OCI-LY7 (cell line): Measurements from ENCODE around the gene PAQR4. TPM values are rescaled to one million over a fixed set of nuclear protein-coding genes. Genes with fewer than 3 reads are reported as not detected.
A peak's percentile ranks its signal among the peaks of the same experiment; 100 is the strongest.

Experiments
- BruUV-seq: library from RNA; stranded (reverse); fragments of 400-500 nt; replicated peaks from 2 replicates; lab custom pipeline; 2021; lab: Mats Ljungman, UMichigan
- CTCF ChIA-PET: fragments of 300-600 bp; sonication (Branson Sonifier 250); formaldehyde crosslinking; loops from one replicate; lab custom pipeline; 2022; ENCODE audit warnings: antibody characterized with exemption; ENCODE audit not compliant: unreplicated experiment; lab: Charles Lee
- POLR2A ChIA-PET: fragments of 300-600 bp; sonication (Branson Sonifier 250); formaldehyde crosslinking; loops from one replicate; lab custom pipeline; 2022; ENCODE audit warnings: antibody characterized with exemption; lab: Charles Lee
- DNase-seq: peaks from one replicate; pipeline ENCODE4 v3.0.0-alpha.2; 2015; ENCODE audit warnings: low spot score
- H2AFZ ChIP-seq: fragments of 200-600 bp; sonication (generic), shearing (Covaris generic); 2 replicates; pipeline ENCODE4 v1.6.1; 2014; ENCODE audit warnings: mild to moderate bottlenecking, antibody characterized with exemption, low read length, moderate library complexity
- H3K27ac ChIP-seq: fragments of 200-600 bp; sonication (generic); 2 replicates; pipeline ENCODE4 v1.5.1; 2014; ENCODE audit warnings: mixed run types, low read depth, mild to moderate bottlenecking, moderate library complexity, low read length, inconsistent platforms; ENCODE audit not compliant: poor library complexity, severe bottlenecking
- H3K36me3 ChIP-seq: fragments of 200-600 bp; sonication (generic); 2 replicates; pipeline ENCODE4 v1.6.1; 2014; ENCODE audit warnings: mild to moderate bottlenecking, antibody characterized with exemption, low read length, moderate library complexity, mixed read lengths; ENCODE audit not compliant: insufficient read depth
- H3K4me1 ChIP-seq: fragments of 200-600 bp; sonication (generic); 2 replicates; pipeline ENCODE4 v1.5.1; 2014; ENCODE audit warnings: mild to moderate bottlenecking, low read length; ENCODE audit not compliant: insufficient read depth, poor library complexity, severe bottlenecking
- H3K4me2 ChIP-seq: fragments of 200-600 bp; sonication (generic); 2 replicates; pipeline ENCODE4 v1.6.1; 2014; ENCODE audit warnings: mild to moderate bottlenecking, low read length
- H3K4me3 ChIP-seq: fragments of 200-600 bp; sonication (generic); 2 replicates; pipeline ENCODE4 v1.5.1; 2014; ENCODE audit warnings: mild to moderate bottlenecking, low read depth, low read length; ENCODE audit not compliant: poor library complexity, severe bottlenecking
- H3K79me2 ChIP-seq: fragments of 200-600 bp; sonication (generic); 2 replicates; pipeline ENCODE4 v1.6.1; 2016; ENCODE audit warnings: low read depth, mild to moderate bottlenecking, low read length, moderate library complexity, mixed read lengths; ENCODE audit not compliant: insufficient read depth
- H3K9me2 ChIP-seq: fragments of 200-600 bp; sonication (generic); 2 replicates; pipeline ENCODE4 v1.6.1; 2016; ENCODE audit warnings: mild to moderate bottlenecking, low read length, mixed read lengths; ENCODE audit not compliant: insufficient read depth
- H3K9me3 ChIP-seq: fragments of 200-600 bp; sonication (generic); 2 replicates; pipeline ENCODE4 v1.6.1; 2014; ENCODE audit warnings: mild to moderate bottlenecking, mixed run types, low read length, mixed read lengths
- H4K20me1 ChIP-seq: fragments of 200-600 bp; sonication (generic); 2 replicates; pipeline ENCODE4 v1.6.1; 2014; ENCODE audit warnings: mild to moderate bottlenecking, antibody characterized with exemption, low read length, moderate library complexity, mixed read lengths; ENCODE audit not compliant: insufficient read depth
- EZH2phosphoT487 ChIP-seq: fragments of 200-600 bp; sonication (generic); IDR thresholded peaks from 2 replicates; pipeline ENCODE4 v1.6.1; 2018; ENCODE audit warnings: low read depth, borderline replicate concordance, mild to moderate bottlenecking, mixed run types, antibody characterized with exemption, low read length, moderate library complexity, mixed read lengths
- intact Hi-C: fragments of 100-400 bp; cut with micrococcal nuclease; formaldehyde crosslinking; loops from one replicate; pipeline ENCODE4 v1.10.0; 2022; ENCODE audit not compliant: unreplicated experiment
- total RNA-seq, 2 experiments: library from RNA; depleted of rRNA in 1 of 2; stranded (reverse); fragments of >200 nt in 1 of 2; shearing (Covaris generic) in 1 of 2; gene quantifications; 2 replicates each; pipeline ENCODE4 v1.2.3, GENCODE V29; 2014 to 2022
- TF ChIP-seq, protein P1 (sequence below): fragments of 200-600 bp; sonication (generic); conservative IDR thresholded peaks from 2 replicates; pipeline ENCODE4 v1.5.1; 2014; ENCODE audit warnings: mild to moderate bottlenecking, antibody characterized with exemption, low read length, moderate library complexity, mixed read lengths

PAQR4 gene
- total RNA-seq, 2 experiments from 2014 or later: 49.1 to 59.7 TPM

DNA sequence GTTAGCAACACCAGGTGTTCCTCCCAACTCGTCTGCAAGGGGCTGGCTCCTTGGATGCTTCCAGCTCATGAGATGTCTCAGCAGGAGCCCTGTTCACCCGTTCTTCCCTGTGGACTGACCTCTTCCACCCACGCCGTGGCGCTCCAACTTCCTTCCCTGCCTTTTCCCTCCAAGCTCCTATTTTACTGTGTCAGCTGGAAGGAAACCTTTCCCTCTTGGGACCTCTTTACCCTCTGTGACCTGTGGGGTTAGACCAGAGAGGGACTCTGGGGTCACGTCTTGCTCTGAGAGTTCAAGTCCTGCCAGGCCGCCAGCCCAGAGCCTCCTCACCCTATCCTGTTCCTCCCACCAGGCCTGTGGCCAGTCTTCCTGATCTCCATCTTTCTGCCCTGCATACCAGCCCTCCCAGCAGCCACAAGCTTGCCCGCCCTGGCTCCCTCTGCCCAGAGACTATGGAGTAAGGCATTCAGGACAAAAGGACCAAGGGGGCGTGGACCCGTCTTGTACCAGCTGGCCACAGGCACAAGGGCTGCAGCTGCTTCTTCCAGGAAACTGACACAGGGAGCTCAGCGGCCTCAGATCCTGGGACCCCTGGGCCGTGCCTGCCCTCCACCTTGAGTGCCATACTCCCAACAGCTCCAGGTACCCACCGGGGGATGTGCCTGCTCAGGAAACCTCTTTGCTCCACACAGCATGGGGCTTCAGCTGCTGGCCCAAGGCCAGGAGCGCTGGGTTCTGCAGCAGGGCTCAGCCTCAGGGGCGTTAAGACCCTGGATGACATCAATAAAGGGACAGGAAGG lies 3.0 kb downstream of the PAQR4 start:
- Histone ChIP-seq H3K9me2 (no peaks in the 10 kb centered on the region), H3K36me3 (peaks cover 70% of the 10 kb centered on the region), H3K9me3 (no peaks in the 10 kb centered on the region), H3K79me2 (no peaks in the 10 kb centered on the region; the same call in 1 of the 2 replicates), H3K4me2 (peak overlapping the region; percentile 74; the same call in 1 of the 2 replicates), H3K4me3 (no peak overlapping the region), H4K20me1 (peaks cover 6% of the 10 kb centered on the region; the same call in 1 of the 2 replicates), H3K4me1 (peaks cover 35% of the 10 kb centered on the region), H2AFZ (no peak overlapping the region), H3K27ac (no peak overlapping the region)
- ChIA-PET POLR2A (interaction anchor here (0.7 to 1.0 kb wide), 2 partner anchors 25 to 51 kb away, joined by 3 read pairs; no protein-coding TSS in a partner anchor), CTCF (interaction anchor here (0.6 kb wide), 1 partner anchor 11 kb away, joined by 3 read pairs; no protein-coding TSS in a partner anchor)
- no TSS peak for BruUV-seq
- TF ChIP-seq EZH2phosphoT487: no peak
- DNase-seq: no peak
- intact Hi-C loops: no loop called here

DNA sequence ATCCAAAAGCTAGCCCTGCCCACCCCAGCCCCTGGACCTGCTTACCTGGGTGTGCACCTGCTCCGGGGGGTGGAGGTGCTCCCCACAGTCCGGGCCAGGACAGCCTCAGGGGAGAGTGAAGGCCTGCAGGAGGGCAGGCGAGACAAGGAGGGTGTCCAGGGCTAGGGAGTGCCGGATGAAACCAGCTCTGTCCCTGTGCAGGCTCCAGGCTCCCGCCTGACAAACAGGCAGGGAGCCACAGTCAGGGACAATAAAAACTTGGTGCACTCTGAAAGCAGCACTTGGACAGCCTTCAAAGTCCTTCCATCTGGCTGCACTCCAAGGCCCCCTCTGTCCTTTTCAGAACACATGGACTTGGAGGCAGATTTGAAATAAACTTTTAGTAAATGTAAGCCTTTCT lies 3.9 kb downstream of the PAQR4 start:
- intact Hi-C loops: no loop called here
- Histone ChIP-seq H3K36me3 (peaks cover 79% of the 10 kb centered on the region), H3K9me2 (no peaks in the 10 kb centered on the region), H3K9me3 (no peaks in the 10 kb centered on the region), H3K4me2 (peak overlapping the region; percentile 74; the same call in 1 of the 2 replicates), H2AFZ (no peak overlapping the region), H3K27ac (no peak overlapping the region), H4K20me1 (peaks cover 6% of the 10 kb centered on the region; the same call in 1 of the 2 replicates), H3K4me3 (no peak overlapping the region), H3K4me1 (peaks cover 38% of the 10 kb centered on the region), H3K79me2 (peaks cover 8% of the 10 kb centered on the region; the same call in 1 of the 2 replicates)
- no peak for DNase-seq
- CTCF ChIA-PET: no interaction called here
- POLR2A ChIA-PET: no interaction called here
- TF ChIP-seq, protein P1, sequence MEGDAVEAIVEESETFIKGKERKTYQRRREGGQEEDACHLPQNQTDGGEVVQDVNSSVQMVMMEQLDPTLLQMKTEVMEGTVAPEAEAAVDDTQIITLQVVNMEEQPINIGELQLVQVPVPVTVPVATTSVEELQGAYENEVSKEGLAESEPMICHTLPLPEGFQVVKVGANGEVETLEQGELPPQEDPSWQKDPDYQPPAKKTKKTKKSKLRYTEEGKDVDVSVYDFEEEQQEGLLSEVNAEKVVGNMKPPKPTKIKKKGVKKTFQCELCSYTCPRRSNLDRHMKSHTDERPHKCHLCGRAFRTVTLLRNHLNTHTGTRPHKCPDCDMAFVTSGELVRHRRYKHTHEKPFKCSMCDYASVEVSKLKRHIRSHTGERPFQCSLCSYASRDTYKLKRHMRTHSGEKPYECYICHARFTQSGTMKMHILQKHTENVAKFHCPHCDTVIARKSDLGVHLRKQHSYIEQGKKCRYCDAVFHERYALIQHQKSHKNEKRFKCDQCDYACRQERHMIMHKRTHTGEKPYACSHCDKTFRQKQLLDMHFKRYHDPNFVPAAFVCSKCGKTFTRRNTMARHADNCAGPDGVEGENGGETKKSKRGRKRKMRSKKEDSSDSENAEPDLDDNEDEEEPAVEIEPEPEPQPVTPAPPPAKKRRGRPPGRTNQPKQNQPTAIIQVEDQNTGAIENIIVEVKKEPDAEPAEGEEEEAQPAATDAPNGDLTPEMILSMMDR: no peak
- TF ChIP-seq EZH2phosphoT487: no peak
- BruUV-seq: no TSS peak

DNA sequence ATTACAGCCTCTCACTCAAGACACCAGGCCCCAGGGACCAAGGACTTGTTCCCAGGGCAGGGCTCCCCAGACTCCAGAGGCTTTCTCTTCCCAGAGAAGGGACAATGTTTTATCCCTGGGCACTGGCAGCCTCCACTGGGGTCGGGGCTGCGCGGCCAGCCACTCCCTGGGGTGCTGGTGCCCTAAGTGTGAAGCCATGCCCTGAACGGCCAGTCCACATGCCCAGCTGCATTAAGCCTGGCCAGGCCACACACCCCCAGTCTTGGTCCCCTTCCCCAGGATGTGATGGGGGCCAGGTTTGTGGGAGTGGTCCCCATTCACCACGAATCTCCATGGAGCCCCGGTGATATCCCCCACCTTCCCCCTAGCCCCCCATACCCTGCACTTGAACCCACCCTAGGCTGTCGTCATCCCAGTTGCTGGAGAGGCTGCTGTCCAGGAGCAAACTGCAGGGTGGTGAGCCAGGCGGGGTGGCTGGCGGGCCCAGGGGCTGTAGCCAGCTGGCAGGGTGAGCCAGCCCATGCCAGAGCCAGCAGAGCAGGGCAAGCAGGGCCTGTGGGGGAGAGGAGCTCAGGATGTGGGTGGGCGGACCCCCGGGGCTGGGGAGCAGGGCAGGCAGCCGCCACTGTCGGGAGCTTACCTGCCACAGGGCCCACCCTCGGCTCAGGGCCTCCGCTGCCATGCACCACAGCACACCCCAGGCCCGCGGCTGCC lies 4.6 kb downstream of the PAQR4 start:
- no TSS peak for BruUV-seq
- Histone ChIP-seq H3K4me2 (no peak overlapping the region), H3K4me3 (no peak overlapping the region), H2AFZ (no peak overlapping the region), H3K9me2 (no peaks in the 10 kb centered on the region), H3K9me3 (no peaks in the 10 kb centered on the region), H3K4me1 (peaks cover 36% of the 10 kb centered on the region), H3K79me2 (peaks cover 14% of the 10 kb centered on the region; the same call in 1 of the 2 replicates), H4K20me1 (peaks cover 6% of the 10 kb centered on the region; the same call in 1 of the 2 replicates), H3K36me3 (peaks cover 84% of the 10 kb centered on the region), H3K27ac (no peak overlapping the region)
- CTCF ChIA-PET: no interaction called here
- POLR2A ChIA-PET: no interaction called here
- TF ChIP-seq, protein P1: no peak
- TF ChIP-seq EZH2phosphoT487: no peak
- DNase-seq: no peak
- intact Hi-C loops: no loop called here
